ENCODE data around the gene LPP. TPM values are rescaled to one million over a fixed set of nuclear protein-coding genes. Genes with fewer than 3 reads are reported as not detected.

The LPP gene
- polyA plus RNA-seq, 3 donors, result 24.5 to 26.1 (median 25.4) TPM

- no peak for DNase-seq (ENCODE audit: low read depth in 3 of 3, low spot score in 2 of 3)
These were observed 88.6 kb downstream of the LPP start for GRCh38 chr3:188242436-188243123.

GRCh38 chr3:188243124-188243795 lies 89.3 kb downstream of the LPP start:
- DNase-seq (ENCODE audit: low read depth in 3 of 3, low spot score in 2 of 3), result no peak

GRCh38 chr3:188244395-188244861 lies 90.5 kb downstream of the LPP start:
- DNase-seq (ENCODE audit: low read depth in 3 of 3, low spot score in 2 of 3), result no peak

DNA sequence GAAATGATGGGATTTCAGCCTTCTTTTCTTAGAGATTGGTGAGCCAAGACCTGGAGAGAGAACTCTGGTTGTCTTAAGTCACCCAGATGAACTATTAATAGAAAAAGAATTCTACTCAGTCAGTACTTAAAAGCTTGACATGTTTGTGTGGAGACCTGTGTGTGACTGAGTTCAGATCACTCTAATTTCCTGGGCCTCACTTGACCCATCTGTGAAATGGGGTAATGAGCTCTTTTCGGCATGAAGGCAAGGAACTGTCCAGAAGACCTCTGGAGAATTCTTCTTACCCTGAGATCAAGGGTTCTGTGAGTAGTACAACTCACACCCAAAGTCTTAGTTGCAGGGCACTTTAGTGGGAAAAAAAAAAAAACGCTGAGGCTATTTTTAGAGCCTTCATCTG lies 92.9 kb downstream of the LPP start:
- no peak for DNase-seq (ENCODE audit: low read depth in 3 of 3, low spot score in 2 of 3)

- DNase-seq (ENCODE audit: low read depth in 3 of 3, low spot score in 2 of 3), result no peak
These were observed 94.1 kb downstream of the LPP start for GRCh38 chr3:188248036-188248561.

- DNase-seq (ENCODE audit: low read depth in 3 of 3, low spot score in 2 of 3), result no peak
These were observed 99.3 kb downstream of the LPP start for GRCh38 chr3:188253123-188253793.

- no peak for DNase-seq (ENCODE audit: low read depth in 3 of 3, low spot score in 2 of 3)
These were observed 100.0 kb downstream of the LPP start for GRCh38 chr3:188253800-188254452.

GRCh38 chr3:188254520-188255070 lies 100.6 kb downstream of the LPP start:
- no peak for DNase-seq (ENCODE audit: low read depth in 3 of 3, low spot score in 2 of 3)

DNA sequence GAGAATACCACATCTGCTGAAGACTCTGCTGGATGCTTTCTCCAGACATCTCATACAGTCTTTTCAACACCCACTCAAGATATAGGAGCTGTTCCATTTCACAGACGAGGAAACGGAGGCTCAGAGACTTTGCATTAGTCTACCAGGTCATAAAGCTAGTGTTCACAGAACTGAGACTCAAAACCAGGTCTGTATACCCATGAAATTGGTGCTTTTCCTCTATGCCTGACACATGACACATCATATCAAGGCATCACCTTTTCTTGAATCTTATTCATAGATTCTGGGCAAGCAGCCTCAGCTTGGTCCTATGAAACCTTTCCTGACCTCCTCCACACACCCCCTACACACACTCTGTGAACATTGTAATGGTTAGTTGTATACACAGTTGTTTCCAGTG lies 101.2 kb downstream of the LPP start:
- DNase-seq (ENCODE audit: low read depth in 3 of 3, low spot score in 2 of 3), result no peak

- DNase-seq (ENCODE audit: low read depth in 3 of 3, low spot score in 2 of 3), result no peak
These were observed 102.8 kb downstream of the LPP start for GRCh38 chr3:188256758-188257157.

- DNase-seq (ENCODE audit: low read depth in 3 of 3, low spot score in 2 of 3), result no peak
These were observed 103.5 kb downstream of the LPP start for GRCh38 chr3:188257384-188258026.

GRCh38 chr3:188259191-188259590 lies 105.2 kb downstream of the LPP start:
- no peak for DNase-seq (ENCODE audit: low read depth in 3 of 3, low spot score in 2 of 3)

- DNase-seq (ENCODE audit: low read depth in 3 of 3, low spot score in 2 of 3), result no peak
These were observed 105.6 kb downstream of the LPP start for GRCh38 chr3:188259596-188259995.

- no peak for DNase-seq (ENCODE audit: low read depth in 3 of 3, low spot score in 2 of 3)
These were observed 107.1 kb downstream of the LPP start for GRCh38 chr3:188261011-188261410.

GRCh38 chr3:188262488-188262887 lies 108.5 kb downstream of the LPP start:
- DNase-seq (ENCODE audit: low read depth in 3 of 3, low spot score in 2 of 3), result no peak

DNA sequence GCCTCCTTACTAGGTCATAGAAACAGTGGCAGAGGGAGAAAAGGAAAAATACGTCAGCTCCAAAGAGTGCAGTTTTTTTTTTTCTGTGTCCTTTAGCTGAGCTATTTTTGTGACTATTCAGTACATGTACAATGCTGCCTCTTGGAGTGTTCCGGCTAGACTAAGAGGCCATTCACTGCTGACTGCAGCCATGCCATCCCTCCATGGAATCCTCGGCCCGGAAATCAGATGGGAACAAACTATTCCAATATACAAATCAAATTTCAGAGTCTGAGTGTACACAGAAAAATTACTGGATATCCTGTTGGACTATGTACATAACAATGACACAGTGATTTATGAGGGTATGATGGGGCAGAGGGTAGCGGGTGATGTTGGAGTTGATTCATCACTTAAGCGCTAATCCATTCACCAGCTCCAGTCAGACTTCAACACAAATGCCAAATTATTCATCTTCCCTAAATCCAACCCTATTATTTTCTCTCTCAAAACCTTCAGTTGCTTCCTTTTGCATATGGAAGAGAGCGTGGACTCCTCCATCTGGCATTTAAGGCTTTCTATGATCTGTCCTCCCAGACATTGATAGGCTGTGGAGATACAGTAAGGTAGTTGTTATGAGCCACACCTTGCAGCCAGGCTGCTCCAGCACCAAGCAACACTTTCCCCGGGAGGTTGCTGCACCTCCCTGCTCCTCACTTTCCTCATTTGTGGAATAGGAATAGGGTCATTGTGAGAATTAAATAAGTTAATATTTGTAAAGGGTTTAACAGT lies 109.1 kb downstream of the LPP start:
- DNase-seq (ENCODE audit: low read depth in 3 of 3, low spot score in 2 of 3), result no peak

DNA sequence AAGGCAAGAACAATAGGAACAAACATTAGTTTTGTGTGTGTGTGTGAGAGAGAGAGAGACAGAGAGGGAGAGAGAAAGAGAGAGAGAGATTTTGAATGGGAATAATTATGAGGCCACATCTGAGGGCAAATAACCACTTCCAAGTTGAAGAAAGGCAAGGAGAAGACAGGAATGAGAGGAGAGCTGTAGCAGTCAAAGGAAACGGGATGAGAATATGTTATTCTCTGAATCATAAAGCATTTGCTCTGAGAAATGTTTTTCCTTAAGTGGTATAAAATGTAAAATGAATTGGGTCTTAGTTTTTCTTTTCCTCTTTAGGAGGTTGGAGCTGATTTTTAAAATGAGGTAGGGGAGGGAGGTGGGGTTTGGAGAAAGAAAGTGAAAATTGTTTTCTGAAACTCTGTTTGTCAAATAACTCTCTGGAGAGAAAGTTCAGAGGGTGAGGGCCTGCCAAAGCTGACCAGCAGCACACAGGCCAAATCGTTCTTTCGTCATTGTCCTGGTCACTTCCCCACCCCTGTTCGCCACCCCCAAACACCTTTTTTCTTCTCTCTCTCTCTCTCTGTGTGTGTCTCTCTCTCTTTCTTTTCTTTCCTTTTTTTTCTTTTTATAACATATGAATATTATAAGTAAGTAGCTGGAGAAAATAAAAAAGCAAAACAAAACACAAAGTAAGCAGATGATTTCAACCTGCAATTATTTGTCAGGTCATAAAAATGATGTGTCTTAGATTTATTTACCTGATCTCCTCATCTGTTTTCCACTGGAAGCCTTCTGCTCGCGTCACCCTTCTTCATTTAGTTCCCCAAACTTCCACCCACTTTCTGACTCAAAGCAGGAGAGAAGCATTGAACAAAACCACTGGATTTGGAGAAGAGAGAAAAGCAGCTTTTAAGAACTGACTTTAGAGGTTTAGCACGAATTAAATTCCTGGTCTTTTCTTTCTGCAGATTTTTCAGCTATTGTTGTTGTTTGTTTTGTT lies 110.6 kb downstream of the LPP start:
- no peak for DNase-seq (ENCODE audit: low read depth in 3 of 3, low spot score in 2 of 3)

GRCh38 chr3:188266562-188267274 lies 112.8 kb downstream of the LPP start:
- DNase-seq (ENCODE audit: low read depth in 3 of 3, low spot score in 2 of 3), result no peak

All from right renal cortex interstitium (tissue), 3 donors.